Chondrocyte (in vitro differentiated cells): ENCODE measurements around the gene SMDT1. TPM values are rescaled to one million over a fixed set of nuclear protein-coding genes. Genes with fewer than 3 reads are reported as not detected.

ENCODE experiments used
- total RNA-seq: library from RNA; stranded (reverse); gene quantifications from 3 replicates; pipeline ENCODE4 v1.2.1, GENCODE V29; 2021

Gene SMDT1
- total RNA-seq, 1 donor from 2014 or later: 55.0 TPM

Other genes starting within 250 kb of the SMDT1 start
- gene SREBF2, start 246.6 kb upstream of the SMDT1 start, total RNA-seq: 91.3 to 106 TPM (median 100 TPM) in 3 replicates
- gene SHISA8, start 164.6 kb upstream of the SMDT1 start, total RNA-seq: not detected in 3 replicates
- 0.07 to 0.56 TPM (median 0.21 TPM) in 3 replicates for gene TNFRSF13C, start 152.9 kb upstream of the SMDT1 start, total RNA-seq
- 3.3 to 9.3 TPM (median 3.3 TPM) in 3 replicates for gene CENPM, start 132.5 kb upstream of the SMDT1 start, total RNA-seq
- 0.87 to 0.92 TPM (median 0.92 TPM) in 3 replicates for gene SEPTIN3, start 110.3 kb upstream of the SMDT1 start, total RNA-seq
- gene WBP2NL, start 80.9 kb upstream of the SMDT1 start, total RNA-seq: not detected in 3 replicates
- gene NAGA, start 8.9 kb upstream of the SMDT1 start, total RNA-seq: 17.1 to 20.2 TPM (median 18.9 TPM) in 3 replicates
- gene PHETA2, start 5.5 kb upstream of the SMDT1 start, total RNA-seq: 1.4 to 2.2 TPM in 2 of 3 replicates, not detected in the other
- gene NDUFA6, start 11.1 kb downstream of the SMDT1 start, total RNA-seq: 62.2 to 70.7 TPM (median 66.3 TPM) in 3 replicates
- gene CYP2D6, start 51.1 kb downstream of the SMDT1 start, total RNA-seq: 0.75 to 1.7 TPM (median 0.95 TPM) in 3 replicates
- 27.3 to 35.1 TPM (median 31.0 TPM) in 3 replicates for gene TCF20, start 191.0 kb downstream of the SMDT1 start, total RNA-seq